Naive thymus-derived CD4-positive, alpha-beta T cell (primary cell): ENCODE measurements around the gene TARDBP. TPM values are rescaled to one million over a fixed set of nuclear protein-coding genes. Genes with fewer than 3 reads are reported as not detected.
"Not testable (repeated sequence)": the region's sequence is repeated elsewhere in the genome, so short reads cannot be mapped to it uniquely, and the experiment has no call there.

Source experiments
- ATAC-seq: fragments of 150-1000 bp; cut with Tn5 transposase; 2 replicates; pipeline ENCODE4 v1.10.0; 2021; ENCODE audit warnings: mild to moderate bottlenecking, moderate library complexity
- CTCF ChIA-PET: fragments of 350-600 bp; sonication (Branson Sonifier 250); formaldehyde crosslinking; loops from one replicate; lab custom pipeline; 2021; ENCODE audit warnings: antibody characterized with exemption; lab: Charles Lee
- POLR2A ChIA-PET: fragments of 350-600 bp; sonication (Branson Sonifier 250); formaldehyde crosslinking; loops from one replicate; lab custom pipeline; 2021; ENCODE audit warnings: antibody characterized with exemption, inconsistent platforms; lab: Charles Lee
- DNase-seq, 9 donors: peaks; one replicate each; pipeline versions ENCODE4 v3.0.0 to v3.0.0-alpha.2; 2020 to 2022; ENCODE audit warnings: mixed read lengths in 1 of 9
- H3K27ac ChIP-seq: one replicate; pipeline ENCODE4 v1.7.0; 2013; ENCODE audit warnings: mild to moderate bottlenecking, low read depth, low read length, moderate library complexity
- H3K27me3 ChIP-seq, 2 donors: one replicate each; pipeline ENCODE4 v1.7.0; 2013; ENCODE audit warnings: low read length in 2 of 2, mild to moderate bottlenecking in 2 of 2, moderate library complexity in 2 of 2; ENCODE audit not compliant: control insufficient read depth in 2 of 2, insufficient read depth in 2 of 2
- H3K36me3 ChIP-seq, 3 experiments: 1 replicate in 2 of 3; 2 replicates in 1 of 3; pipeline ENCODE4 v1.7.0; 2013; ENCODE audit warnings: low read length in 3 of 3, mild to moderate bottlenecking in 3 of 3, moderate library complexity in 1 of 3; ENCODE audit not compliant: insufficient read depth in 3 of 3, control insufficient read depth in 2 of 3
- H3K4me1 ChIP-seq, 2 donors: one replicate each; pipeline ENCODE4 v1.7.0; 2013; ENCODE audit warnings: low read length in 2 of 2, mild to moderate bottlenecking in 2 of 2, moderate library complexity in 1 of 2; ENCODE audit not compliant: control insufficient read depth in 2 of 2, insufficient read depth in 2 of 2
- H3K4me3 ChIP-seq: 2 replicates; pipeline ENCODE4 v1.7.0; 2013; ENCODE audit warnings: mild to moderate bottlenecking, low read length
- H3K9me3 ChIP-seq, 3 experiments: 1 replicate in 2 of 3; 2 replicates in 1 of 3; pipeline ENCODE4 v1.7.0; 2013; ENCODE audit warnings: low read length in 3 of 3; ENCODE audit not compliant: control insufficient read depth in 2 of 3
- H3K27ac Mint-ChIP-seq, 9 donors: one replicate each; pipeline ENCODE4 v1.8.0; 2020 to 2022; ENCODE audit warnings: mixed read lengths in 9 of 9, mild to moderate bottlenecking in 8 of 9, moderate library complexity in 5 of 9, inconsistent platforms in 2 of 9
- H3K27me3 Mint-ChIP-seq, 5 donors: one replicate each; pipeline ENCODE4 v1.8.0; 2021 to 2022; ENCODE audit warnings: mixed read lengths in 5 of 5, mild to moderate bottlenecking in 1 of 5
- H3K36me3 Mint-ChIP-seq, 5 donors: one replicate each; pipeline ENCODE4 v1.8.0; 2020 to 2022; ENCODE audit warnings: mixed read lengths in 5 of 5, mild to moderate bottlenecking in 3 of 5, inconsistent platforms in 1 of 5
- H3K4me1 Mint-ChIP-seq, 7 donors: one replicate each; pipeline ENCODE4 v1.8.0; 2020 to 2022; ENCODE audit warnings: mixed read lengths in 7 of 7, mild to moderate bottlenecking in 3 of 7, inconsistent platforms in 1 of 7
- H3K4me3 Mint-ChIP-seq, 10 donors: one replicate each; pipeline ENCODE4 v1.8.0; 2020 to 2022; ENCODE audit warnings: mild to moderate bottlenecking in 10 of 10, mixed read lengths in 10 of 10, moderate library complexity in 6 of 10, inconsistent platforms in 2 of 10
- H3K9me3 Mint-ChIP-seq, 11 donors: one replicate each; pipeline ENCODE4 v1.8.0; 2020 to 2022; ENCODE audit warnings: mixed read lengths in 11 of 11, mild to moderate bottlenecking in 4 of 11, inconsistent platforms in 1 of 11, moderate library complexity in 1 of 11
- intact Hi-C, 2 donors: fragments of 100-400 bp; cut with micrococcal nuclease; formaldehyde crosslinking; loops; one replicate each; pipeline ENCODE4 v1.15.1; 2023
- polyA plus RNA-seq, 2 donors: library from polyadenylated mRNA; unstranded; fragments of 300-500 nt; fragmentation: Illumina TruSeq; gene quantifications; one replicate each; pipeline ENCODE4 v1.2.3, GENCODE V29; 2021
- total RNA-seq, 6 experiments: library from RNA in 5 of 6; stranded (reverse) in 5 of 6; gene quantifications; 1 replicate in 5 of 6; 2 replicates in 1 of 6; pipeline ENCODE4 v1.2.3 and lab custom pipeline; 2021 to 2026

TARDBP gene
- total and polyA plus RNA-seq, 7 experiments from 2014 or later, result 55.0 to 196 (median 171) TPM

- no peak overlapping the region for H3K27ac Mint-ChIP-seq
- H3K27me3 Mint-ChIP-seq, result no peaks in the 10 kb centered on the region
- H3K36me3 ChIP-seq, result no peaks in the 10 kb centered on the region
These were observed 31.8 kb downstream of the TARDBP start for GRCh38 chr1:11044086-11044848.

GRCh38 chr1:11044849-11045427 lies 32.5 kb downstream of the TARDBP start:
- Histone ChIP-seq H3K27me3 (no peaks in the 10 kb centered on the region), H3K9me3 (no peaks in the 10 kb centered on the region), H3K4me1 (no peaks in the 10 kb centered on the region), H3K27ac (no peak overlapping the region), H3K4me3 (no peak overlapping the region), H3K36me3 (no peaks in the 10 kb centered on the region)
- Mint-ChIP-seq H3K4me1 (no peaks in the 10 kb centered on the region), H3K4me3 (no peak overlapping the region), H3K27ac (no peak overlapping the region), H3K9me3 (no peaks in the 10 kb centered on the region), H3K36me3 (no peaks in the 10 kb centered on the region), H3K27me3 (no peaks in the 10 kb centered on the region)
- DNase-seq (no peak), ATAC-seq (peak; percentile 10)
- intact Hi-C loops, result no loop called here
- ChIA-PET POLR2A (interaction anchor here (1.2 kb wide), 1 partner anchor 191 kb away, joined by 3 read pairs; no protein-coding TSS in a partner anchor), CTCF (no interaction called here)

More at GRCh38 chr1:11044086-11044848, 31.8 kb downstream of the TARDBP start:
- no peak overlapping the region for H3K4me3 ChIP-seq
- no peaks in the 10 kb centered on the region for H3K4me1 Mint-ChIP-seq
- H3K27ac ChIP-seq, result no peak overlapping the region
- H3K9me3 Mint-ChIP-seq, result no peaks in the 10 kb centered on the region
- ChIA-PET POLR2A (no interaction called here), CTCF (no interaction called here)
- H3K4me1 ChIP-seq, result no peaks in the 10 kb centered on the region
- no peaks in the 10 kb centered on the region for H3K36me3 Mint-ChIP-seq
- H3K4me3 Mint-ChIP-seq, result no peak overlapping the region
- no peaks in the 10 kb centered on the region for H3K27me3 ChIP-seq
- ATAC-seq, result no peak
- no peak for DNase-seq
- H3K9me3 ChIP-seq, result no peaks in the 10 kb centered on the region
- intact Hi-C loops, result no loop called here

- H3K9me3 Mint-ChIP-seq, result no peaks in the 10 kb centered on the region
- no peaks in the 10 kb centered on the region for H3K27me3 ChIP-seq
- intact Hi-C loops, result no loop called here
- no peaks in the 10 kb centered on the region for H3K4me1 Mint-ChIP-seq
- ChIA-PET POLR2A (interaction anchor here (1.2 kb wide), 1 partner anchor 190 kb away, joined by 3 read pairs; no protein-coding TSS in a partner anchor), CTCF (no interaction called here)
- DNase-seq (no peak), ATAC-seq (no peak)
- H3K36me3 ChIP-seq, result no peaks in the 10 kb centered on the region
- no peaks in the 10 kb centered on the region for H3K36me3 Mint-ChIP-seq
- H3K27me3 Mint-ChIP-seq, result no peaks in the 10 kb centered on the region
- no peaks in the 10 kb centered on the region for H3K9me3 ChIP-seq
- no peak overlapping the region for H3K27ac Mint-ChIP-seq
- no peak overlapping the region for H3K27ac ChIP-seq
- no peak overlapping the region for H3K4me3 Mint-ChIP-seq
- H3K4me1 ChIP-seq, result no peaks in the 10 kb centered on the region
- H3K4me3 ChIP-seq, result no peak overlapping the region
These were observed 33.2 kb downstream of the TARDBP start for GRCh38 chr1:11045428-11046269.

GRCh38 chr1:11046270-11046566 lies 33.8 kb downstream of the TARDBP start:
- Mint-ChIP-seq H3K9me3 (no peaks in the 10 kb centered on the region), H3K27ac (no peak overlapping the region), H3K36me3 (no peaks in the 10 kb centered on the region), H3K4me1 (no peaks in the 10 kb centered on the region), H3K4me3 (no peak overlapping the region), H3K27me3 (no peaks in the 10 kb centered on the region)
- DNase-seq, result no peak
- ChIA-PET CTCF (no interaction called here), POLR2A (interaction anchor here (1.2 kb wide), 1 partner anchor 190 kb away, joined by 3 read pairs; no protein-coding TSS in a partner anchor)
- H3K4me3 ChIP-seq, result no peak overlapping the region
- no peaks in the 10 kb centered on the region for H3K4me1 ChIP-seq
- intact Hi-C loops, result no loop called here
- H3K27ac ChIP-seq, result no peak overlapping the region
- H3K36me3 ChIP-seq, result no peaks in the 10 kb centered on the region
- H3K27me3 ChIP-seq, result no peaks in the 10 kb centered on the region
- no peaks in the 10 kb centered on the region for H3K9me3 ChIP-seq
- ATAC-seq, result no peak

GRCh38 chr1:11046625-11047365 lies 34.3 kb downstream of the TARDBP start, which contains the start of gene MASP2:
MASP2 (minus strand) TSS chr1:11047239; CDS start chr1:11047207, 32 bp downstream.
- Histone ChIP-seq H3K4me1 (no peaks in the 10 kb centered on the region), H3K27ac (no peak within 1 kb of the TSS), H3K36me3 (no peaks in the 10 kb centered on the region), H3K9me3 (no peaks in the 10 kb centered on the region), H3K4me3 (no peak within 1 kb of the TSS), H3K27me3 (no peaks in the 10 kb centered on the region)
- CTCF ChIA-PET, result interaction anchor here (1.4 kb wide), 1 partner anchor 9 kb away, joined by 3 read pairs; no protein-coding TSS in a partner anchor
- Mint-ChIP-seq H3K4me1 (no peaks in the 10 kb centered on the region), H3K36me3 (no peaks in the 10 kb centered on the region), H3K27ac (no peak within 1 kb of the TSS), H3K9me3 (no peaks in the 10 kb centered on the region), H3K27me3 (no peaks in the 10 kb centered on the region), H3K4me3 (no peak within 1 kb of the TSS)
- DNase-seq, result no peak
- intact Hi-C loops, result no loop called here
- ATAC-seq, result no peak
- POLR2A ChIA-PET, result no interaction called here

- ATAC-seq, H3K27ac ChIP-seq, intact Hi-C loops, H3K4me3 Mint-ChIP-seq, H3K27me3 Mint-ChIP-seq, H3K4me3 ChIP-seq, H3K4me1 ChIP-seq, CTCF ChIA-PET, H3K27ac Mint-ChIP-seq, H3K4me1 Mint-ChIP-seq, H3K9me3 ChIP-seq, DNase-seq, H3K9me3 Mint-ChIP-seq, H3K36me3 Mint-ChIP-seq, H3K27me3 ChIP-seq: not testable (repeated sequence)
- POLR2A ChIA-PET, result interaction anchor here (0.5 to 1.5 kb wide), 2 partner anchors 12 to 659 kb away, joined by 3 to 4 read pairs; no protein-coding TSS in a partner anchor
- peaks cover 0 to 14% (median 0%) of the 10 kb centered on the region in 3 experiments for H3K36me3 ChIP-seq
These were observed 38.7 kb downstream of the TARDBP start for GRCh38 chr1:11051121-11051520.
